Fibroblast of lung (primary cell): ENCODE data around the gene CCL5.

Source experiments
- EZH2 ChIP-seq: IDR thresholded peaks from 2 replicates; pipeline ENCODE4 v1.5.1; 2012; ENCODE audit warnings: low read length, control low read depth, mild to moderate bottlenecking; ENCODE audit errors: missing control alignments
- TF ChIP-seq, protein P1 (sequence below), 2 donors: IDR thresholded peaks in 1 of 2; conservative IDR thresholded peaks in 1 of 2; 1 replicate in 1 of 2; 2 replicates in 1 of 2; pipeline ENCODE4 v1.5.1; 2011 to 2012; ENCODE audit warnings: low read length in 2 of 2, control low read depth in 1 of 2, inconsistent platforms in 1 of 2, low read depth in 1 of 2, mild to moderate bottlenecking in 1 of 2

DNA sequence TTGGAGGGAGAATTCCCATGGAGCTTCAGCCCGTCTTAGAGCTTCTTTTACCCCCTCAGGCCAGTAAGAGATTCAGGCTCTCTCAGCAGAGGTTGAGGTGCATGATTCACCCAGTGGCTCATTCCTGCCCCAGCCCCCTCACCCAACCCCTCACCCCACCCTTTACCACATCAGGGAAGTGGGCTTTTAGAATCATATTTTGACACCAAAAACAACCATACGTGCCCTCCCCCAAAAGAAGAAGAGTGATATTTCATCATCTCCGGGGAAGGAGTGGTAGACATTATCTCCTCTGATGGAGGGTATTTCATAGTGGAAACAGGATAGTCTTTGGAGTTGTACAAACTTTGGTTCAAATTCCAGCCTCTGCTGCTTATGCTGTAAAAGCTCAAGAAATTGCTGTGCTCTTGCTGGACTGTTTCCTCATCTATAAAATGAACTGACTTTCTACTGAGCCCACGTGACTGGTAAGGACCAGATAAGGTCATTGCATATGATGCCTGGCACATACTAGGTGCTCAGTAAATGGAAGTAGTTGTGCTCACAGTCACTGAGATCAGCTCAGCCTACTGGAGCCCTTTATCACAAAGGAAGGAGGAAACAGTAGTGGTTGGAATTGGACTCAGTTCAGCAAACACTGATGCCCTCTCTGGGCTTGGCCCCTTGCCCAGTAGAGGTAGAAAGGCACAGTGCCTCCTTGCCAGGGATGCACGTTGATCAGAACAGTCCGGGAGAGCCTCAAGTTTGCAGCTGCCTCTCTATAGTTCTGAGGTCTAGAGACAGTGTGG, 18.3 kb upstream of the CCL5 start:
- TF ChIP-seq, protein P1, sequence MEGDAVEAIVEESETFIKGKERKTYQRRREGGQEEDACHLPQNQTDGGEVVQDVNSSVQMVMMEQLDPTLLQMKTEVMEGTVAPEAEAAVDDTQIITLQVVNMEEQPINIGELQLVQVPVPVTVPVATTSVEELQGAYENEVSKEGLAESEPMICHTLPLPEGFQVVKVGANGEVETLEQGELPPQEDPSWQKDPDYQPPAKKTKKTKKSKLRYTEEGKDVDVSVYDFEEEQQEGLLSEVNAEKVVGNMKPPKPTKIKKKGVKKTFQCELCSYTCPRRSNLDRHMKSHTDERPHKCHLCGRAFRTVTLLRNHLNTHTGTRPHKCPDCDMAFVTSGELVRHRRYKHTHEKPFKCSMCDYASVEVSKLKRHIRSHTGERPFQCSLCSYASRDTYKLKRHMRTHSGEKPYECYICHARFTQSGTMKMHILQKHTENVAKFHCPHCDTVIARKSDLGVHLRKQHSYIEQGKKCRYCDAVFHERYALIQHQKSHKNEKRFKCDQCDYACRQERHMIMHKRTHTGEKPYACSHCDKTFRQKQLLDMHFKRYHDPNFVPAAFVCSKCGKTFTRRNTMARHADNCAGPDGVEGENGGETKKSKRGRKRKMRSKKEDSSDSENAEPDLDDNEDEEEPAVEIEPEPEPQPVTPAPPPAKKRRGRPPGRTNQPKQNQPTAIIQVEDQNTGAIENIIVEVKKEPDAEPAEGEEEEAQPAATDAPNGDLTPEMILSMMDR (conservative IDR thresholded peaks at IDR 0.05 in 1 of 2, IDR thresholded peaks at IDR 0.05 in 1 of 2; ENCODE audit: low read depth in 1 of 2, low read length in 2 of 2), result no peak
- no peak for TF ChIP-seq EZH2
